Subcutaneous abdominal adipose tissue (tissue), 5 donors: ENCODE measurements around the gene KCNJ6.
"Not testable (repeated sequence)": the region's sequence is repeated elsewhere in the genome, so short reads cannot be mapped to it uniquely, and the experiment has no call there.

Experiments used
- H3K27ac ChIP-seq: one replicate; pipeline ENCODE4 v1.7.0; 2013; ENCODE audit warnings: low read depth, mild to moderate bottlenecking, inconsistent platforms, low read length, moderate library complexity
- H3K27me3 ChIP-seq, 5 donors: one replicate each; pipeline ENCODE4 v1.7.0; 2013; ENCODE audit warnings: low read length in 5 of 5, inconsistent platforms in 1 of 5; ENCODE audit not compliant: control insufficient read depth in 5 of 5, insufficient read depth in 4 of 5
- H3K36me3 ChIP-seq, 5 donors: one replicate each; pipeline ENCODE4 v1.7.0; 2013; ENCODE audit warnings: low read length in 5 of 5; ENCODE audit not compliant: control insufficient read depth in 5 of 5, insufficient read depth in 5 of 5
- H3K4me1 ChIP-seq, 5 donors: one replicate each; pipeline ENCODE4 v1.7.0; 2013; ENCODE audit warnings: low read length in 5 of 5, mild to moderate bottlenecking in 3 of 5, moderate library complexity in 1 of 5; ENCODE audit not compliant: control insufficient read depth in 5 of 5, insufficient read depth in 5 of 5
- H3K4me3 ChIP-seq, 5 donors: one replicate each; pipeline ENCODE4 v1.7.0; 2013; ENCODE audit warnings: low read length in 5 of 5, low read depth in 1 of 5
- H3K9ac ChIP-seq, 5 donors: one replicate each; pipeline ENCODE4 v1.7.0; 2013; ENCODE audit warnings: low read length in 5 of 5, mild to moderate bottlenecking in 4 of 5, moderate library complexity in 3 of 5
- H3K9me3 ChIP-seq, 5 donors: one replicate each; pipeline ENCODE4 v1.7.0; 2013; ENCODE audit warnings: low read length in 5 of 5; ENCODE audit not compliant: control insufficient read depth in 5 of 5
- donor health status: healthy.
- donor health status: healthy.
- donor health status: healthy.
- donor health status: healthy.
- donor health status: healthy.

KCNJ6 gene

DNA sequence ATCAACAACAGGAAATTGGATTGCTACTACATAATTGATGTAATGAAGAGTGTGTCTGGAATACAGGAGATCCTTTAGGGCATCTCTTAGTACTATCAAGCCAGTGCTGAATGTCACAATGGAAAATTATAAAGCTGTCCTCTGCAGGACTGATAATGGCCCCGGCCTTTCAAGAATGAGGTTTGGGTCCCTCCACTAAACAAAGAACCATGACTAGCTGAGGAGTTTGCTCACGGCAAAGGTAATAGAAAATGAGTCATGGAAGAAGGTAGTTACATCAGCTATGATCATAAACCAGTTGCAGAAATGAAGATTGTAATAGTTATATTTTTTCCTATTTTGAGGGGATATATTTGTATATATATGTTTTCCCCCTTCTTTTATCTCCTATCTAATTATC lies 145.8 kb downstream of the KCNJ6 start:
- H3K9me3 ChIP-seq, result no peaks in the 10 kb centered on the region
- no peak overlapping the region for H3K4me3 ChIP-seq
- H3K36me3 ChIP-seq, result no peaks in the 10 kb centered on the region
- H3K27ac ChIP-seq, result no peak overlapping the region
- no peaks in the 10 kb centered on the region for H3K4me1 ChIP-seq
- H3K27me3 ChIP-seq, result peaks cover 0 to 10% (median 0%) of the 10 kb centered on the region in 5 donors
- no peak overlapping the region for H3K9ac ChIP-seq

DNA sequence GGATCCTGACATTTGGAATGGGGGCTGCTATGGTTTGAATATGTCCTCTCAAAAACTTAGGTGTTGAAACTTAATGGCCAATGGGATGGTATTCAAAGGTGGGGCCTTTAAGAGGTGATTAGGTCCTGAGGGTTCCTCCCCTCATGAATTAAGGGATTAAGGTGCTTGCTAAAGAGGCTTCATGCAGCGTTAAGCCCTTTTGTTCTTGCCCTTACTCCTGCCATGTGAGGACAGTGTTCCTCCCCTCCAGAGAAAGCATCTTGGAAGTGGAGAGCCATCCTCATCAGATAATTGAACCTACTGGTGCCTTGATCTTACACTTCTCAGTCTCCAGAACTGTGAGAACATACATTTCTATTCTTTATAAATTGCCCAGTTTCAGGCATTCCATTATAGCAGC lies 146.6 kb downstream of the KCNJ6 start:
- Histone ChIP-seq H3K27me3 (peaks cover 0 to 10% (median 0%) of the 10 kb centered on the region in 5 donors), H3K4me3 (no peak overlapping the region), H3K9me3 (no peaks in the 10 kb centered on the region), H3K9ac (no peak overlapping the region), H3K36me3 (no peaks in the 10 kb centered on the region), H3K27ac (no peak overlapping the region), H3K4me1 (no peaks in the 10 kb centered on the region)

- Histone ChIP-seq H3K27me3 (peaks cover 0 to 5% (median 0%) of the 10 kb centered on the region in 5 donors), H3K36me3 (no peaks in the 10 kb centered on the region), H3K9me3 (no peaks in the 10 kb centered on the region), H3K4me1 (no peaks in the 10 kb centered on the region), H3K27ac (no peak overlapping the region), H3K4me3 (no peak overlapping the region), H3K9ac (no peak overlapping the region)
Observed at GRCh38 chr21:37767984-37768383, 148.3 kb downstream of the KCNJ6 start.

DNA sequence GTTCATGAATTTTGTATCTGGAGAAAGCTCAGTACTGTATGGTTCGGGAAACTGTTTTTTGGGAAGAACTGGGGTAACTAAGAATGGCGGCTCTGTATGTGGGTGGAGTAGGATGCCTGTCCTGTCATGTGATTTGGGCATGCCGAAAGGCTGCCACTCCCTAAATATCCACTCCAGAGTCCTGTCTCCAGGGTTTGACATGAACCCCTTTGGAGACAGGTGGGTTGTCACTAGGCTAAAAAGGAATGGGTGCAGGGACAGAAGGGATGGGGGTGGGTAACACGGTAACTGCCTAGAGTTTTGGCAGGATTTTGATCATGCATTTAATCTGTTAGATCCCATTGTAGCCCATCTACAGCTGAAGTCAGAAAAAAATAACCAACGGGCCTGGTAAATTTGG lies 150.1 kb downstream of the KCNJ6 start:
- peaks cover 0 to 5% (median under 1%) of the 10 kb centered on the region in 5 donors for H3K27me3 ChIP-seq
- no peaks in the 10 kb centered on the region for H3K4me1 ChIP-seq
- H3K9ac ChIP-seq, result no peak overlapping the region
- no peak overlapping the region for H3K27ac ChIP-seq
- H3K9me3 ChIP-seq, result no peaks in the 10 kb centered on the region
- no peak overlapping the region for H3K4me3 ChIP-seq
- no peaks in the 10 kb centered on the region for H3K36me3 ChIP-seq

GRCh38 chr21:37765221-37765900 lies 150.9 kb downstream of the KCNJ6 start:
- Histone ChIP-seq H3K9ac (no peak overlapping the region), H3K27me3 (peaks cover 0 to 7% (median 2%) of the 10 kb centered on the region in 5 donors), H3K27ac (no peak overlapping the region), H3K4me3 (no peak overlapping the region), H3K36me3 (no peaks in the 10 kb centered on the region), H3K9me3 (no peaks in the 10 kb centered on the region), H3K4me1 (no peaks in the 10 kb centered on the region)

DNA sequence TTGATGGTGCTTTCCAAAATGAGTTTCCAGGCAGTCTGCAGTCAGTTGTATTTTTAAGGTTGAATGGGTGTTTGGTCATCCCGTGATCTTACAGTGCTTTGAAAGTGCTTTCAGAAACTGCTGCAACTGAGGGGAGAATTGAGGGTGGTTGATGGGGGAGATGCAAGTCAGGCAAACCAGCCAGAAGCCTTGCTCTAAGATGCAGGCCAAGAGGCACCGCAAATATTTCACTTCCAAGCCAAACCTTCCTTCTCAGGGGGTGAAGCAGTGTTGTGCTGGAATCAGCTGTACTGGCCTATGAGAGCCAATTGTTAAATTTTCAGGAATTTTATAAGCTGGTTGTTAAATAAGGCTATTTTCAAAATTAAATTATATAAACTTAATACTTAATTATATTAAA lies 151.6 kb downstream of the KCNJ6 start:
- peaks cover 0 to 9% (median 2%) of the 10 kb centered on the region in 5 donors for H3K27me3 ChIP-seq
- H3K4me1 ChIP-seq, result no peaks in the 10 kb centered on the region
- H3K36me3 ChIP-seq, result no peaks in the 10 kb centered on the region
- no peak overlapping the region for H3K9ac ChIP-seq
- no peak overlapping the region for H3K27ac ChIP-seq
- no peak overlapping the region for H3K4me3 ChIP-seq
- no peaks in the 10 kb centered on the region for H3K9me3 ChIP-seq

DNA sequence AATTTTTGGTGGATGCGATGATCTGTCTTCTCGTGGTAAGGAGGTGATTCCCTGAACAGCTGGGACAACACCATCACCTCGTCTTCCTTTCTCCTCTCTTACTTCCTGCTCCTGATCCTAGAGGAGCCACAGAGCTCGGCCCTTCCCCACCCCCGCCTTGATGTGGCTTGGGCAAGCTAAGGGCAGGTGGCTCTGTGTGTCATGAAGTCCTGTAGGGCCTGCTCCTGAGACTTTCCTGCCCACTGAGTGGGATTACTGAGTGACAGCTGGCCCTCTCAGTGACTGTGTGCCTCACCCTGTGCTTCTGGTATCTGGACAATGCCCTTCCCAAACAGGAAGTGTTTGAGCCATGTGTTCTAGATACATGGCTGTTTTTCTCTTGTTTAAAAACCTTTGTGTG lies 153.0 kb downstream of the KCNJ6 start:
- no peaks in the 10 kb centered on the region for H3K9me3 ChIP-seq
- H3K36me3 ChIP-seq, result no peaks in the 10 kb centered on the region
- H3K27me3 ChIP-seq, result peaks cover 0 to 14% (median 3%) of the 10 kb centered on the region in 5 donors
- H3K4me3 ChIP-seq, result no peak overlapping the region
- no peak overlapping the region for H3K27ac ChIP-seq
- H3K4me1 ChIP-seq, result no peaks in the 10 kb centered on the region
- no peak overlapping the region for H3K9ac ChIP-seq

DNA sequence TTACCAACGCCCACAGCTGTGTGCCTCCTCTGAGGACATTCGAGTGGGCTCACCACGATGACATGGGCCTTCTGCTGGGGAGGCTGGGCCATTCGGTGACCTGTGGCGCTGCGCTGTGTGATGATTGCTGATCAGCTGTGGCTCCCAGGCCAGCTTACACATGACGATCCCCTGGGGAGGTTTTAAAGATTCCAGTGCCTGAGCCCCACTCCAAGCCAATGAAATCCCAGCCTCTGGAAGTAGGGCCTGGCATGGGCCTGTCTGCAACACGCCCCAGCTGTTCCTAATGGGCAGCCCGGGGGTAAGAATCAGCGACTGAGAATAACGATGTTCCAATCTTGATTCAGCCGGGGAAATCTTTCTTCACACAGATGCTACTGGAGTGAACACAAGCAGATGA lies 153.7 kb downstream of the KCNJ6 start:
- H3K4me1 ChIP-seq, result no peaks in the 10 kb centered on the region
- no peak overlapping the region for H3K4me3 ChIP-seq
- H3K9ac ChIP-seq, result no peak overlapping the region
- H3K9me3 ChIP-seq, result no peaks in the 10 kb centered on the region
- H3K36me3 ChIP-seq, result no peaks in the 10 kb centered on the region
- no peak overlapping the region for H3K27ac ChIP-seq
- peaks cover 0 to 14% (median 3%) of the 10 kb centered on the region in 5 donors for H3K27me3 ChIP-seq

- H3K9me3 ChIP-seq, H3K4me3 ChIP-seq, H3K9ac ChIP-seq, H3K4me1 ChIP-seq, H3K27ac ChIP-seq, H3K36me3 ChIP-seq: not testable (repeated sequence)
- peaks cover 0 to 14% (median 3%) of the 10 kb centered on the region in 5 donors for H3K27me3 ChIP-seq
Observed at GRCh38 chr21:37761406-37761805, 154.9 kb downstream of the KCNJ6 start.

DNA sequence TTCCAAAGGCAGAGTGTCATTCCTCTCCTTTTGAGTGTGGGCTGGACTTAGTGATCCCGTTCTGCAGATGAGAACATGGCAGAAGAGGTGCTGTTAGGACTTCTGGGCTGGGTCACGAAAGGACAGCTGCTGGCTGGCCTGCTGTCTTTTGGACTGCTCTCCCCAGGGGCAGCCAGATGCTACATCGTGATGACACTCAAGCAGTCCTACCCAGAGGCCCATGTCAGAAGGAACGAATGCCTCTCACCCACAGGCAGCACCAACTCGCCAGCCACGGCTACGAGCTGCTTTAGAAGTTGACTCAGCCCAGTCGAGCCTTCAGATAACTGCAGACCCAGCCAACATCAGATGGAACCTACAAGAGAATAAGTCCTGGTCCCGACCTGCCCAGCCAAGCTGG lies 156.5 kb downstream of the KCNJ6 start:
- no peaks in the 10 kb centered on the region for H3K36me3 ChIP-seq
- no peak overlapping the region for H3K4me3 ChIP-seq
- H3K9me3 ChIP-seq, result no peaks in the 10 kb centered on the region
- H3K27ac ChIP-seq, result no peak overlapping the region
- H3K9ac ChIP-seq, result no peak overlapping the region
- no peaks in the 10 kb centered on the region for H3K4me1 ChIP-seq
- H3K27me3 ChIP-seq, result peaks cover 0 to 14% (median 3%) of the 10 kb centered on the region in 5 donors
